GM12878 (cell line): ENCODE measurements around the gene HVCN1. TPM values are rescaled to one million over a fixed set of nuclear protein-coding genes. Genes with fewer than 3 reads are reported as not detected.

ENCODE experiments used
- ATAC-seq: fragments of 200-7000 bp; cut with Tn5 transposase; 3 replicates; pipeline ENCODE4 v1.9.1; 2020; ENCODE audit warnings: mild to moderate bottlenecking, moderate library complexity
- BruUV-seq: library from RNA; stranded (reverse); fragments of 400-500 nt; replicated peaks from 2 replicates; lab custom pipeline; 2021; lab: Mats Ljungman, UMichigan
- CTCF ChIA-PET: fragments of 300-600 bp; sonication (Branson Sonifier 250); formaldehyde crosslinking; extraction: SDS; loops from one replicate; lab custom pipeline; 2021; ENCODE audit warnings: inconsistent platforms; lab: Yijun Ruan, JAX
- POLR2A ChIA-PET: fragments of 350-600 bp; formaldehyde crosslinking; extraction: SDS; loops from one replicate; lab custom pipeline; 2021; ENCODE audit warnings: inconsistent platforms; lab: Charles Lee
- RAD21 ChIA-PET: fragments of 300-600 bp; sonication (Branson Sonifier 250); formaldehyde crosslinking; loops from one replicate; lab custom pipeline; 2023; ENCODE audit warnings: antibody characterized with exemption; ENCODE audit not compliant: unreplicated experiment; lab: Charles Lee
- SMC1A ChIA-PET: fragments of 300-600 bp; sonication (Branson Sonifier 250); formaldehyde crosslinking; loops from one replicate; lab custom pipeline; 2023; ENCODE audit not compliant: unreplicated experiment, uncharacterized antibody; lab: Charles Lee
- DNase-seq: peaks from one replicate; pipeline ENCODE4 v3.0.0-alpha.2; 2011; ENCODE audit warnings: low read depth, low spot score
- FAIRE-seq: peaks from 3 replicates; lab custom pipeline; 2011; peaks lifted over from hg19 to GRCh38; lab: Jason Lieb, UNC
- H2AFZ ChIP-seq: 2 replicates; pipeline ENCODE4 v1.6.0; 2011; ENCODE audit warnings: low read depth, low read length, control low read depth; ENCODE audit not compliant: control insufficient read depth
- H3K27ac ChIP-seq: 2 replicates; pipeline ENCODE4 v1.5.1; 2011; ENCODE audit warnings: control low read depth; ENCODE audit not compliant: control insufficient read depth, insufficient read depth
- H3K27me3 ChIP-seq, 2 experiments: replicated peaks in 1 of 2; 2 replicates each; pipeline versions ENCODE4 v1.6.0 to v1.6.1; 2011; ENCODE audit warnings: low read length in 1 of 2; ENCODE audit not compliant: control insufficient read depth in 2 of 2, insufficient read depth in 2 of 2
- H3K36me3 ChIP-seq, 2 experiments: 2 replicates each; pipeline ENCODE4 v1.5.1; 2011; ENCODE audit warnings: low read length in 1 of 2; ENCODE audit not compliant: control insufficient read depth in 2 of 2, insufficient read depth in 2 of 2
- H3K4me1 ChIP-seq: 2 replicates; pipeline ENCODE4 v1.6.1; 2011; ENCODE audit warnings: mild to moderate bottlenecking, low read length, moderate library complexity, mixed read lengths; ENCODE audit not compliant: control insufficient read depth, insufficient read depth
- H3K4me2 ChIP-seq: 2 replicates; pipeline ENCODE4 v1.6.0; 2011; ENCODE audit warnings: control low read depth; ENCODE audit not compliant: control insufficient read depth, insufficient read depth
- H3K4me3 ChIP-seq: fragments of 200-600 bp; sonication (generic); 2 replicates; pipeline ENCODE4 v1.5.1; 2016
- H3K79me2 ChIP-seq: 2 replicates; pipeline ENCODE4 v1.6.0; 2011; ENCODE audit warnings: low read length; ENCODE audit not compliant: control insufficient read depth, insufficient read depth
- H3K9ac ChIP-seq: 2 replicates; pipeline ENCODE4 v1.8.0; 2011; ENCODE audit warnings: low read length, control low read depth, mixed read lengths; ENCODE audit not compliant: control insufficient read depth, insufficient read depth
- H3K9me3 ChIP-seq: replicated peaks from 3 replicates; pipeline ENCODE4 v1.5.1; 2011; ENCODE audit warnings: mild to moderate bottlenecking, low read length; ENCODE audit not compliant: control insufficient read depth, insufficient read depth
- H4K20me1 ChIP-seq: 2 replicates; pipeline ENCODE4 v1.6.0; 2011; ENCODE audit not compliant: control insufficient read depth, insufficient read depth
- BACH1 ChIP-seq: fragments of 450-650 bp; IDR thresholded peaks from 2 replicates; pipeline ENCODE4 v1.6.1; 2017; ENCODE audit warnings: mild to moderate bottlenecking, borderline replicate concordance
- CEBPB ChIP-seq, 2 experiments: fragments of 150-350 bp in 1 of 2; IDR thresholded peaks; 2 replicates each; pipeline ENCODE4 v1.6.1; 2012 to 2014; ENCODE audit warnings: low read depth in 2 of 2, low read length in 2 of 2, borderline replicate concordance in 1 of 2, inconsistent platforms in 1 of 2
- IKZF2 ChIP-seq, 2 experiments: fragments of 450-650 bp; IDR thresholded peaks; 2 replicates each; pipeline ENCODE4 v1.6.1; 2017; ENCODE audit warnings: mild to moderate bottlenecking in 2 of 2, moderate library complexity in 2 of 2
- RFX5 ChIP-seq: IDR thresholded peaks from 2 replicates; pipeline ENCODE4 v1.6.1; 2011; ENCODE audit warnings: low read depth, low read length, improper control_type of control experiment
- WGBS: methylation state at CpG from one replicate; pipeline ENCODE4 v1.1.6; 2016; ENCODE audit warnings: low lambda C conversion rate; ENCODE audit not compliant: insufficient replicate concordance, insufficient coverage; ENCODE audit errors: missing lambda C conversion rate; 5-methylcytosine and 5-hydroxymethylcytosine counted together
- in situ Hi-C: fragments of 300-500 bp; cut with MboI; formaldehyde crosslinking; loops from 9 replicates; pipeline ENCODE4 v1.14.3; 2018; ENCODE audit warnings: mixed read lengths
- intact Hi-C: fragments of 100-400 bp; cut with micrococcal nuclease; formaldehyde crosslinking; loops from one replicate; pipeline ENCODE4 v1.14.2; 2022; ENCODE audit not compliant: unreplicated experiment
- polyA plus RNA-seq, 11 experiments: library from polyadenylated mRNA; depleted of rRNA in 4 of 11; unstranded in 6 of 11; stranded (reverse) in 5 of 11; fragments of >200 nt; fragmentation: Nextera tagmentation in 4 of 11; fragmentation: Illumina TruSeq in 1 of 11; extraction: Ambion mirVana in 4 of 11; extraction: Trizol in 1 of 11; gene quantifications; 1 replicate in 1 of 11; 2 replicates in 10 of 11; pipeline versions ENCODE4 v1.2.1 to v1.2.3, GENCODE V29; 2011 to 2016; ENCODE audit warnings: inconsistent platforms in 2 of 11, missing spikeins in 2 of 11, low read depth in 1 of 11
- total RNA-seq, 4 experiments: library from RNA; depleted of rRNA in 3 of 4; stranded (reverse); fragments of >200 nt in 3 of 4; fragmentation: Illumina TruSeq in 1 of 4; extraction: Trizol in 1 of 4; gene quantifications; 2 replicates each; pipeline versions ENCODE4 v1.2.1 to v1.2.3, GENCODE V29; 2013 to 2021
- TF ChIP-seq, protein P1 (sequence below): fragments of 450-650 bp; IDR thresholded peaks from 2 replicates; pipeline ENCODE4 v1.6.1; 2017; ENCODE audit warnings: antibody characterized with exemption, mild to moderate bottlenecking, moderate library complexity
- TF ChIP-seq, protein P2 (sequence below): fragments of 450-650 bp; IDR thresholded peaks from 2 replicates; pipeline ENCODE4 v1.6.1; 2018; ENCODE audit warnings: mild to moderate bottlenecking, low read depth, moderate library complexity; ENCODE audit not compliant: partially characterized antibody
- TF ChIP-seq, protein P3 (sequence below): IDR thresholded peaks from 2 replicates; pipeline ENCODE4 v1.6.1; 2011; ENCODE audit warnings: mild to moderate bottlenecking, low read depth, low read length, moderate library complexity; ENCODE audit not compliant: insufficient replicate concordance

HVCN1 gene
- total and polyA plus RNA-seq, 10 of the 15 experiments (the other 5 are each of a cell fraction or from before 2014, with no cell fraction given), result 27.8 to 181 (median 103) TPM

DNA sequence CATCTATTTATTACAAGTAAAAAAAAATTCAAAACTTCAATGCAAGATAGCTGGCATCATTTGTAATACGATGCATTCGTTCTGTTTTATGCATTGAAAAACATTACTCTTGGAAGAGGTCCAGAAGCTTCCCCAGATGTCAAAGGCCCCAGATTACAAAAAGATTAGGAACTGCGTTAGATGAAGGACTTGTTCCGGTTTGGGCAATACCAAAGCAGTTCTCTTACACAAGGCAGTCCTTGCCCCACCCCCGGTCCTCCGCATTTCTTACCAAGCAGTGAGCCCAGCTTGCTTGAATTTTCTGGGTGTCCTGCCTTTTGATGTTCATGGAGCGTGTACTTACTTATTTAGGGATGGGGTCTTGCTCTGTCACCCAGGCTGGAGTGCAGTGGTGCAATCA lies 4.8 kb upstream of the HVCN1 start:
- CTCF ChIA-PET, result interaction anchor here (1.1 to 3.1 kb wide), 5 partner anchors 38 to 244 kb away, joined by 3 to 25 read pairs (median 4); partner anchors contain the start of gene ARPC3
- intact Hi-C loops, result no loop called here
- in situ Hi-C loops, result no loop called here
- H2AFZ ChIP-seq, result no peak overlapping the region
- no TSS peak for BruUV-seq
- SMC1A ChIA-PET, result interaction anchor here (0.6 to 3.2 kb wide), 11 partner anchors 11 to 186 kb away, joined by 3 to 27 read pairs (median 4); partner anchors contain the start of gene TCTN1
- no peaks in the 10 kb centered on the region for H4K20me1 ChIP-seq
- H3K27ac ChIP-seq, result no peak overlapping the region
- H3K4me2 ChIP-seq, result no peak overlapping the region
- DNase-seq (no peak), FAIRE-seq (no peak)
- H3K27me3 ChIP-seq, result no peaks in the 10 kb centered on the region
- H3K4me1 ChIP-seq, result peaks cover 49% of the 10 kb centered on the region
- H3K36me3 ChIP-seq, result no peaks in the 10 kb centered on the region
- RAD21 ChIA-PET, result interaction anchor here (0.7 to 3.3 kb wide), 7 partner anchors 8 to 181 kb away, joined by 3 to 15 read pairs (median 4); partner anchors contain the start of gene TCTN1
- H3K9ac ChIP-seq, result no peak overlapping the region
- POLR2A ChIA-PET, result interaction anchor here (0.7 to 1.2 kb wide), 4 partner anchors 20 to 150 kb away, joined by 3 to 5 read pairs (median 4); no protein-coding TSS in a partner anchor
- TF ChIP-seq, protein P1, sequence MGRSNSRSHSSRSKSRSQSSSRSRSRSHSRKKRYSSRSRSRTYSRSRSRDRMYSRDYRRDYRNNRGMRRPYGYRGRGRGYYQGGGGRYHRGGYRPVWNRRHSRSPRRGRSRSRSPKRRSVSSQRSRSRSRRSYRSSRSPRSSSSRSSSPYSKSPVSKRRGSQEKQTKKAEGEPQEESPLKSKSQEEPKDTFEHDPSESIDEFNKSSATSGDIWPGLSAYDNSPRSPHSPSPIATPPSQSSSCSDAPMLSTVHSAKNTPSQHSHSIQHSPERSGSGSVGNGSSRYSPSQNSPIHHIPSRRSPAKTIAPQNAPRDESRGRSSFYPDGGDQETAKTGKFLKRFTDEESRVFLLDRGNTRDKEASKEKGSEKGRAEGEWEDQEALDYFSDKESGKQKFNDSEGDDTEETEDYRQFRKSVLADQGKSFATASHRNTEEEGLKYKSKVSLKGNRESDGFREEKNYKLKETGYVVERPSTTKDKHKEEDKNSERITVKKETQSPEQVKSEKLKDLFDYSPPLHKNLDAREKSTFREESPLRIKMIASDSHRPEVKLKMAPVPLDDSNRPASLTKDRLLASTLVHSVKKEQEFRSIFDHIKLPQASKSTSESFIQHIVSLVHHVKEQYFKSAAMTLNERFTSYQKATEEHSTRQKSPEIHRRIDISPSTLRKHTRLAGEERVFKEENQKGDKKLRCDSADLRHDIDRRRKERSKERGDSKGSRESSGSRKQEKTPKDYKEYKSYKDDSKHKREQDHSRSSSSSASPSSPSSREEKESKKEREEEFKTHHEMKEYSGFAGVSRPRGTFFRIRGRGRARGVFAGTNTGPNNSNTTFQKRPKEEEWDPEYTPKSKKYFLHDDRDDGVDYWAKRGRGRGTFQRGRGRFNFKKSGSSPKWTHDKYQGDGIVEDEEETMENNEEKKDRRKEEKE, result no peak
- TF ChIP-seq, protein P2, sequence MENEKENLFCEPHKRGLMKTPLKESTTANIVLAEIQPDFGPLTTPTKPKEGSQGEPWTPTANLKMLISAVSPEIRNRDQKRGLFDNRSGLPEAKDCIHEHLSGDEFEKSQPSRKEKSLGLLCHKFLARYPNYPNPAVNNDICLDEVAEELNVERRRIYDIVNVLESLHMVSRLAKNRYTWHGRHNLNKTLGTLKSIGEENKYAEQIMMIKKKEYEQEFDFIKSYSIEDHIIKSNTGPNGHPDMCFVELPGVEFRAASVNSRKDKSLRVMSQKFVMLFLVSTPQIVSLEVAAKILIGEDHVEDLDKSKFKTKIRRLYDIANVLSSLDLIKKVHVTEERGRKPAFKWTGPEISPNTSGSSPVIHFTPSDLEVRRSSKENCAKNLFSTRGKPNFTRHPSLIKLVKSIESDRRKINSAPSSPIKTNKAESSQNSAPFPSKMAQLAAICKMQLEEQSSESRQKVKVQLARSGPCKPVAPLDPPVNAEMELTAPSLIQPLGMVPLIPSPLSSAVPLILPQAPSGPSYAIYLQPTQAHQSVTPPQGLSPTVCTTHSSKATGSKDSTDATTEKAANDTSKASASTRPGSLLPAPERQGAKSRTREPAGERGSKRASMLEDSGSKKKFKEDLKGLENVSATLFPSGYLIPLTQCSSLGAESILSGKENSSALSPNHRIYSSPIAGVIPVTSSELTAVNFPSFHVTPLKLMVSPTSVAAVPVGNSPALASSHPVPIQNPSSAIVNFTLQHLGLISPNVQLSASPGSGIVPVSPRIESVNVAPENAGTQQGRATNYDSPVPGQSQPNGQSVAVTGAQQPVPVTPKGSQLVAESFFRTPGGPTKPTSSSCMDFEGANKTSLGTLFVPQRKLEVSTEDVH, result no peak
- TF ChIP-seq BACH1 (no peak), RFX5 (no peak), IKZF2 (IDR thresholded peaks at IDR 0.05) (no peak), CEBPB (IDR thresholded peaks at IDR 0.05; ENCODE audit: borderline replicate concordance in 1 of 2, low read depth in 2 of 2, low read length in 2 of 2) (no peak)
- TF ChIP-seq, protein P3, sequence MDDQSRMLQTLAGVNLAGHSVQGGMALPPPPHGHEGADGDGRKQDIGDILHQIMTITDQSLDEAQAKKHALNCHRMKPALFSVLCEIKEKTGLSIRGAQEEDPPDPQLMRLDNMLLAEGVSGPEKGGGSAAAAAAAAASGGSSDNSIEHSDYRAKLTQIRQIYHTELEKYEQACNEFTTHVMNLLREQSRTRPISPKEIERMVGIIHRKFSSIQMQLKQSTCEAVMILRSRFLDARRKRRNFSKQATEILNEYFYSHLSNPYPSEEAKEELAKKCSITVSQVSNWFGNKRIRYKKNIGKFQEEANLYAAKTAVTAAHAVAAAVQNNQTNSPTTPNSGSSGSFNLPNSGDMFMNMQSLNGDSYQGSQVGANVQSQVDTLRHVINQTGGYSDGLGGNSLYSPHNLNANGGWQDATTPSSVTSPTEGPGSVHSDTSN, result no peak
- TF ChIP-seq, all 136 proteins: peak for 0
- no peak overlapping the region for H3K4me3 ChIP-seq
- H3K9me3 ChIP-seq, result no peaks in the 10 kb centered on the region
- ATAC-seq, result no peak
- peaks cover 2% of the 10 kb centered on the region for H3K79me2 ChIP-seq
- WGBS, result 97% methylated on average over 7 of the region's 7 CpGs
